DMS79 treated with DMSO at 0.1 percent for 48 hours (cell line): ENCODE data around the gene OTOG.

Experiments used
- DNase-seq: peaks from one replicate; lab custom pipeline; 2025; lab: John Stamatoyannopoulos, UW

OTOG gene

GRCh38 chr11:17541330-17541885 lies 5.7 kb upstream of the OTOG start:
- DNase-seq = no peak

- DNase-seq = no peak
These were observed 4.8 kb upstream of the OTOG start for GRCh38 chr11:17542249-17542648.

DNA sequence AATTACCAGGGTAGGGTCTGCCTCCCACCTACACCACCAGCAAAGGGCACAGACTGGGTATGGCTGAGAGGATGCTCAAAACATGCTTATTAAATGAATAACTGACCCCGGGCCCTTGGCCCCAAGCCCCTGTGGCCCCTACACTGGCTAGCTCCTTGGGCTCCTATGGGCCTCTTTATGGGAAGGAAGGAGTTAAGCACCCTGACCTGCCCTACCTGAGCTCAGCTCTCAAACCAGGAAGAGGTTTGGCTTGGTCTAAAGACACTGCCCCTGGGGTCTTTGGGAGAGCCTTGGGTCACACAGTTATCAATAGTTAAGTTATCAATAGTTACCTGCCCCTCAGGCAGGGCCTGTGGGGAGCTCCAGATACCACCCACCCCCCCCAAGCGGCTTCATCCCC lies 4.0 kb upstream of the OTOG start:
- DNase-seq = no peak

DNA sequence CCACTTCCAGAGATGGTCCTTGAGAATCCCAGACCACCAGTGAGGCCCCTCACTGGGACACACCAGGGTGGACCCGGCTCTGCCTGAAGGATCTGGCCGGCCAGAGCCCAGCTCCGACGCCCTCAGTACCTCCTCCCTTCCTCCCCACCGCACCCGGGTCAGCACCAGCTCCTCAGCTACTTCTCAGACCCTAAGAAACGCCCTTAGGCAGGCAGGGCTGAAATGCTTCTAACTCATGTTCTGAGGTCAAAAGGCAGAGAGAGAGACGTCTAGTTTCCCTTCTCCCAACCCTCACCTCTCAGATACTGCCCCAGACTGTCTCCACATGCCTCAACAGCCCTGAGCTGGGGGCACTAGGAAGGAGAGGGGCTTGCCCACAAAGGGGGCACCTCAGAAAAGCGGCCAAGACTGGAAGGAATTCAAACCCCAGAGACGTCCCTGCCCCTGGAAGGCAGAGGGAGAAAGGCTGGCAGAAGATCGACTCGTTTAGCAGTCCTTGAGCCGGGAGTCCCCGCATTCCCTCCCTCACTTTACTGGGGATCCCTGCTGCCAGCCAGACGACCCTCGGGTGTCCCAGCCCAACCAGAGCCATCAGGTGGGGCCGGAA lies 3.4 kb upstream of the OTOG start:
- no peak for DNase-seq

DNA sequence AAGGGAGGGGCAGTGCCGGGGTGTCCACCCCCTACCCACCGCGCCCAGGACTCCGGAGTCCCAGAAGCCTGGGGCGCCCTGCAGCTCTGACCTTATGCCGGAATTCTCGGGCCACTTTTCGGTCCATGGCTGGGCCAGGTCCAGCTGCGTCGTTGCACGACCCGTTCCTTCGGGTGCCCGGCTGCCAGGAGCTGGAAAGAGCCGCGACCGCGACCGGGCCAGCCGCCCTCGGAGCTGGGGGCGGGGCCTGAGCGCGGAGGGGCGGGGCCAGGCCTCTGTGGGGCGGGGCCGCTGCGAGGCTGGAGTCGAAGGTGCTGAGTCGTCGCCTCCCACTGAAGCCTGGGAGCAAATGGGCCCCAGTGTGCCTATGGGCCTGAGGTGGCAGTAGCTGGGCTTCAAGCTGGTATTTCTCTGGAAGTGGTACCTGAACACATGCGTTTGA lies 2.9 kb upstream of the OTOG start, which contains the start of gene USH1C:
Gene USH1C (minus strand): TSS at position 236 of the 442 bp plus-strand sequence. CDS start 109 bp downstream, at position 127.
- no peak for DNase-seq

GRCh38 chr11:17546240-17546639 lies 819 bp upstream of the OTOG start:
- no peak for DNase-seq

GRCh38 chr11:17547932-17548331 lies 873 bp downstream of the OTOG start:
- DNase-seq = no peak

- DNase-seq = no peak
These were observed 1.4 kb downstream of the OTOG start for GRCh38 chr11:17548444-17548843.

DNA sequence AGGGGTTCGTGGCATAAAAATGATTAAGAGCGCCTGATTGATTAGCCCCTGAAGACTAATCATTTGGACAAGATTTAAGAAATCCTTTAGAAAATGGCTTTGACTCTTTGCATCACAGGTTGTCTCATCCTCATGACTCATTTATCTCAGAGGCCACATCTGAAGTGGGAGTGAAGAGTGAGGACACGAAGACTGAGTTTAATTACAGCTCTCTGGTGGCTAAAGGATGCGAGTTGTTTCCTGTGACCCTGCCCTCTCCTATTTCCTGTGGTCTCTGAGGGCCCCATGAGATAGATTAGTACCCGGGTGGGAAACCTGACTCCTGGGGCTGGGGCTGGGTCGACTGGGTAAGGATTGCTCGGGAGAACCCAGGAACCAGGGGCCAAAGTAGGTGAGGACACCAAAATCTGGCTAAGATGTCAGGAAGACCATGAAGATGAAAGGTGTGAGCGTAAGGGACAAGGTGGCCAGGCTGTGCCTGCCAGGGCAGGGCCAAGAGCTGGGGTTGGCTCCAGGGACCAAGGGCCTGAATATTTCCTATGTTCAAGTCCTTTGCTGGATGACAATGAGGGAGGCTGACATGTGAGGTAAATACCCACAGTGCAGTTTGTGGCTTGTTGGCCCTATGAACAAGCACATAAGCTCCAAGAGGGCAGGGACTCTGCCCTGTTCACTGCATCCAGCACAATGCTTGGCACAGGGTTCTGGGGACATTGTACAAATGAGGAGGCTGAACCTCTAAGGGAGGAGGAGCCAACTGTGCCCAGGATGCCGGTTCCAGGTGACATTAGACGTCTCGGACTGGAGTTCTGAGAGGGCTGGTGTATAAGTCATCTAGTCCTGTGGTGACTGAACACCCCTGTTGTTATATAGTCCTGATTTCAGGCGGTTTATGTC lies 3.6 kb downstream of the OTOG start:
- no peak for DNase-seq

DNA sequence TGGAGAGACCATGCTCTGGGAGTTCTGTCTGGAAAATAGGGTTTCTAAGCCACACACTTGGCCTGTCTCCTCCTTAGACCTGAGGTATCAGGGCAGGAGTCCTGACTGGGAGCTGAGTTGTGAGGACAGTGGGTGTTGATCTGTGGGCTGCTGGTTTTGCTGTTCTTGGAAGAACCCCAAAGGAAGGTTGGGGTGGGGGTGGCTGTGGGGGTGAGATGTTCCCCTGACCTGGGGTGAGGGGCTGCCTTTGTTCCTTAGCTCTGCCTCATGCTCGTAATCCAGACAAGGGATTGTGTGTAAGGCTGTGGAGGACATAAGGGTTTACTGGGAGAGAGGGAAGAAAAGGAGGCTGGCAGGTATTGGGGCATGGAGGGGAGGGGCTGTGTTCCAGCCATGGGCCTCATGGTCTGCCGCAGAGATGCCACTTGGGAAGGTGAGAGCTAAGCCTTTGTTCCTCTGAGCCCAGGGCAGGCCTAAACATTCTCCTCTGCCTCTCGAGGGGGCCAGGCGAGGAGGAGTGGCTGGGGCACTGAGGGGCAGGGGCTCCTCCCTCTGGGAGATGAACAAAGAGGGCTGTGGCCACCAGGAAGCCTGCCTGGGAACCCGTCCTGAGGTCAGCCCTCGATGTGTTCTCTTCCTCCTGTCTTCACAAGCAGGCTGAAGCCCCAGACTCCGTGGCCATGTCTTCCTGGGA lies 4.4 kb downstream of the OTOG start:
- peak; percentile 31 for DNase-seq

DNA sequence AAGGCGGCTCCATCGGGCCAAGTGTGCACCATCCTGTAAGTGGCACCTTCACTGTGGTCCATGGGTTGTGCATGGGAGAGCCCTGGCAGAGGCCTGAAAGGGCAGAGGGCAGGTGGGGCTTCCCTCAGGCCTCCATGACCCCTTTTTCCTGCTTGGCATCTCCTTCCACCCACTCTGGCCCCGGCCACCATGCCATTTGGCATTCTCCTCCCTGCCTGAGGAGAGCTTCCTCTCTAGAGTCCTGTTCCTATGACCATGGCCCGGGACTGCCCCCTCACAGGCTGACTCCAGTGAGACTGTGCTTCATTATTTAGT lies 4.9 kb downstream of the OTOG start:
- no peak for DNase-seq

- DNase-seq = no peak
These were observed 5.6 kb downstream of the OTOG start for GRCh38 chr11:17552392-17553248.

- no peak for DNase-seq
These were observed 6.1 kb downstream of the OTOG start for GRCh38 chr11:17553249-17553546.

GRCh38 chr11:17554487-17554886 lies 7.4 kb downstream of the OTOG start:
- no peak for DNase-seq

DNA sequence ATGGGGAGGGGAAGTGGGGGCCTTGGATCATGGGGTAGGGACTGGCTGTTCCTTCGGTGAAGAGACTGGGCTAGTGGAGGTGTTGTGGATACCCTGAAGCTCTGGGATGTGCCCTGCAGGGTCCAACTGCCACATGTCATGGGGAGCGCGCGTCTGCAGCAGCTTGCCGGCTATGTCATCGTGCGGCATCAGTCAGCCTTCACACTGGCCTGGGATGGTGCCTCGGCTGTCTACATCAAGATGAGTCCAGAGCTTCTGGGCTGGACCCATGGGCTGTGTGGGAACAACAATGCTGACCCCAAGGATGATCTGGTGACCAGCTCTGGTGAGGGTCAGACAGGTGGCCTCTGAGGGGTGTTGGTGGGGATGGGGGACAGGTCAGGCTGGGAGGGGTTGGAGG lies 9.9 kb downstream of the OTOG start:
- DNase-seq = no peak

DNA sequence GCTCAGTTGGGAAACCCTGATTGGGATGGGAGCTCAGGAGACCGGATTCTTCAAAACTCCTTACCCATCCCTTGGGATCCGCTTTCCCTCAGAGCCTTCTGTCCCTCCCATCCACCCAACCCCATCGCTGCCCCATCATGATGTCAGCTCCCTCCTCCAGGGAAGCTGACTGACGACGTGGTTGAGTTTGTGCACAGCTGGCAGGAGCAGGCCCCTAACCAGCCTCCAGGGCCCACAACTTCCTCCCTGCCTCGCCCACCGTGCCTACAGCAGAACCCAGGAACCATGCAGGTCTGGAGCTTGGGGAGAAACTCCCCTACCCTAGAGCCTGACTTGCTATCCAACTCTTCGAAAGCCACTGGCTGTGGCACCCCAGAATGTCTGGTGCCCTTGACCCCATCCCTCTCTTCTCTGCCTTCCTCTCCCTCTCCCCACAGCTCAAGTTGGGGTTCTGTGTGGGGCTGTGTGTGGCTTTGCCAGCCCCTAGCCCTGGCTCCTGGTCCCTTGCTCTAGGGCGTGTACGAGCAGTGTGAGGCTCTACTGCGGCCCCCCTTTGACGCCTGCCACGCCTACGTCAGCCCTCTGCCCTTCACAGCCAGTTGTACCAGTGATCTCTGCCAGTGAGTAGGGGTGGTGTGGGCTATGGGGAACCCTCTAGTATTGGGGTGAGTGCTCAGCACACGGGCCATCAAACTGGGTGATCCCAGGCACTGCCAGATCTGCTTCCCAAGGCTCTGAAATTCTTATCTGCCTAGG lies 11.1 kb downstream of the OTOG start:
- DNase-seq = no peak

GRCh38 chr11:17558916-17559315 lies 11.9 kb downstream of the OTOG start:
- no peak for DNase-seq

GRCh38 chr11:17559341-17560087 lies 12.5 kb downstream of the OTOG start:
- DNase-seq = no peak

- DNase-seq = no peak
These were observed 13.4 kb downstream of the OTOG start for GRCh38 chr11:17560281-17561110.

GRCh38 chr11:17561111-17561415 lies 14.0 kb downstream of the OTOG start:
- DNase-seq = no peak
